SU-DHL-6 (cell line): Measurements from ENCODE around the gene CBFA2T3.

Experiments used
- H2AFZ ChIP-seq: fragments of 200-600 bp; sonication (generic); 2 replicates; pipeline ENCODE4 v1.6.1; 2014; ENCODE audit warnings: low read depth, mild to moderate bottlenecking, moderate library complexity, mixed read lengths, antibody characterized with exemption, low read length; ENCODE audit not compliant: severe bottlenecking
- H3F3A ChIP-seq: fragments of 200-600 bp; shearing (Covaris generic); 2 replicates; pipeline ENCODE4 v1.6.0; 2016; ENCODE audit warnings: antibody characterized with exemption, mild to moderate bottlenecking; ENCODE audit not compliant: insufficient read depth
- H3K27ac ChIP-seq: fragments of 200-600 bp; sonication (generic); 2 replicates; pipeline ENCODE4 v1.5.1; 2016; ENCODE audit warnings: low read depth, mild to moderate bottlenecking, low read length, moderate library complexity, mixed read lengths
- H3K27me3 ChIP-seq: fragments of 200-600 bp; sonication (generic), shearing (Covaris generic); 2 replicates; pipeline ENCODE4 v1.6.0; 2014; ENCODE audit warnings: mild to moderate bottlenecking, low read length
- H3K36me3 ChIP-seq: fragments of 200-600 bp; sonication (generic); 2 replicates; pipeline ENCODE4 v1.6.1; 2014; ENCODE audit warnings: mild to moderate bottlenecking, low read length, mixed read lengths
- H3K4me2 ChIP-seq: fragments of 300-600, 200-600 bp; shearing (Covaris generic), sonication (generic); 2 replicates; pipeline ENCODE4 v1.6.0; 2014; ENCODE audit warnings: low read length, low read depth, mild to moderate bottlenecking; ENCODE audit not compliant: poor library complexity, severe bottlenecking
- H3K4me3 ChIP-seq: fragments of 200-600 bp; sonication (generic); 2 replicates; pipeline ENCODE4 v1.5.1; 2014; ENCODE audit warnings: antibody characterized with exemption, low read length, mild to moderate bottlenecking, mixed read lengths; ENCODE audit not compliant: insufficient read depth, poor library complexity, severe bottlenecking
- H3K79me2 ChIP-seq: fragments of 200-600 bp; sonication (generic); 2 replicates; pipeline ENCODE4 v1.6.1; 2014; ENCODE audit warnings: mild to moderate bottlenecking, low read length, moderate library complexity; ENCODE audit not compliant: insufficient read depth
- H3K9ac ChIP-seq: fragments of 200-600 bp; sonication (generic); 2 replicates; pipeline ENCODE4 v1.7.0; 2014; ENCODE audit warnings: mild to moderate bottlenecking, low read length
- H3K9me2 ChIP-seq: fragments of 200-600 bp; sonication (generic); replicated peaks from 2 replicates; pipeline ENCODE4 v1.6.1; 2014; ENCODE audit warnings: low read length; ENCODE audit not compliant: insufficient read depth
- H3K9me3 ChIP-seq: fragments of 200-600 bp; sonication (generic); 2 replicates; pipeline ENCODE4 v1.6.1; 2014; ENCODE audit warnings: low read length, mixed read lengths; ENCODE audit not compliant: insufficient read depth
- H4K20me1 ChIP-seq: fragments of 200-600 bp; sonication (generic); 2 replicates; pipeline ENCODE4 v1.6.1; 2014; ENCODE audit warnings: low read depth, mild to moderate bottlenecking, antibody characterized with exemption, low read length, moderate library complexity, mixed read lengths
- CTCF ChIP-seq: fragments of 200-600 bp; sonication (generic); IDR thresholded peaks from one replicate; pipeline ENCODE4 v1.5.1; 2017; ENCODE audit warnings: antibody characterized with exemption, mild to moderate bottlenecking, low read length, moderate library complexity; ENCODE audit not compliant: insufficient read depth, poor library complexity, severe bottlenecking
- EZH2phosphoT487 ChIP-seq: fragments of 200-600 bp; sonication (generic), shearing (Covaris generic); conservative IDR thresholded peaks from 2 replicates; pipeline ENCODE4 v1.6.1; 2018; ENCODE audit warnings: mild to moderate bottlenecking, antibody characterized with exemption, low read length, moderate library complexity, mixed read lengths

Gene CBFA2T3

GRCh38 chr16:88851616-88852015 lies 125.4 kb downstream of the CBFA2T3 start:
- Histone ChIP-seq H3K36me3 (no peaks in the 10 kb centered on the region), H3K4me3 (no peak overlapping the region), H3K79me2 (peaks cover 4% of the 10 kb centered on the region; the same call in 1 of the 2 replicates), H2AFZ (no peak overlapping the region), H3K27me3 (no peaks in the 10 kb centered on the region), H3K9me3 (no peaks in the 10 kb centered on the region), H3K9ac (no peak overlapping the region), H4K20me1 (no peaks in the 10 kb centered on the region), H3K9me2 (no peaks in the 10 kb centered on the region), H3K4me2 (no peak overlapping the region), H3F3A (peaks cover 7% of the 10 kb centered on the region), H3K27ac (no peak overlapping the region)
- TF ChIP-seq CTCF: no peak
- TF ChIP-seq EZH2phosphoT487: no peak

- Histone ChIP-seq H3K27me3 (no peaks in the 10 kb centered on the region), H3K9ac (no peak overlapping the region), H3K79me2 (no peaks in the 10 kb centered on the region; the same call in 1 of the 2 replicates), H4K20me1 (no peaks in the 10 kb centered on the region), H2AFZ (no peak overlapping the region), H3K9me3 (no peaks in the 10 kb centered on the region), H3K9me2 (no peaks in the 10 kb centered on the region), H3F3A (peaks cover 7% of the 10 kb centered on the region), H3K4me3 (no peak overlapping the region), H3K36me3 (no peaks in the 10 kb centered on the region), H3K27ac (no peak overlapping the region), H3K4me2 (no peak overlapping the region)
- TF ChIP-seq EZH2phosphoT487 (no peak), CTCF (no peak)
Measured at GRCh38 chr16:88850531-88851199, 126.3 kb downstream of the CBFA2T3 start.

GRCh38 chr16:88848557-88848956 lies 128.4 kb downstream of the CBFA2T3 start:
- Histone ChIP-seq H3K36me3 (no peaks in the 10 kb centered on the region), H3K9ac (no peak overlapping the region), H3K79me2 (no peaks in the 10 kb centered on the region), H3K27me3 (no peaks in the 10 kb centered on the region), H3K4me3 (no peak overlapping the region), H3K4me2 (no peak overlapping the region), H3K9me3 (no peaks in the 10 kb centered on the region), H3K9me2 (no peaks in the 10 kb centered on the region), H3F3A (no peaks in the 10 kb centered on the region), H2AFZ (no peak overlapping the region), H4K20me1 (no peaks in the 10 kb centered on the region), H3K27ac (no peak overlapping the region)
- TF ChIP-seq CTCF (no peak), EZH2phosphoT487 (no peak)

- no peaks in the 10 kb centered on the region for H3K9me3 ChIP-seq
- no peaks in the 10 kb centered on the region for H3K79me2 ChIP-seq
- H3K9ac ChIP-seq: no peak overlapping the region
- H3K36me3 ChIP-seq: no peaks in the 10 kb centered on the region
- no peak for TF ChIP-seq EZH2phosphoT487
- no peak for TF ChIP-seq CTCF
- H3K4me3 ChIP-seq: no peak overlapping the region
- H3K4me2 ChIP-seq: no peak overlapping the region
- no peaks in the 10 kb centered on the region for H3K9me2 ChIP-seq
- H3K27me3 ChIP-seq: no peaks in the 10 kb centered on the region
- H4K20me1 ChIP-seq: no peaks in the 10 kb centered on the region
- no peaks in the 10 kb centered on the region for H3F3A ChIP-seq
- H2AFZ ChIP-seq: no peak overlapping the region
- no peak overlapping the region for H3K27ac ChIP-seq
Measured at GRCh38 chr16:88847654-88848053, 129.4 kb downstream of the CBFA2T3 start.
